Fibroblast of skin of scalp (primary cell): ENCODE results near the gene AFF3.
A peak's percentile ranks its signal among the peaks of the same experiment; 100 is the strongest.

Experiments
- DNase-seq: peaks from one replicate; pipeline ENCODE4 v3.0.0-alpha.2; 2013

Gene AFF3

GRCh38 chr2:100039291-100039980, 103.0 kb downstream of the AFF3 start:
- DNase-seq, result no peak

DNA sequence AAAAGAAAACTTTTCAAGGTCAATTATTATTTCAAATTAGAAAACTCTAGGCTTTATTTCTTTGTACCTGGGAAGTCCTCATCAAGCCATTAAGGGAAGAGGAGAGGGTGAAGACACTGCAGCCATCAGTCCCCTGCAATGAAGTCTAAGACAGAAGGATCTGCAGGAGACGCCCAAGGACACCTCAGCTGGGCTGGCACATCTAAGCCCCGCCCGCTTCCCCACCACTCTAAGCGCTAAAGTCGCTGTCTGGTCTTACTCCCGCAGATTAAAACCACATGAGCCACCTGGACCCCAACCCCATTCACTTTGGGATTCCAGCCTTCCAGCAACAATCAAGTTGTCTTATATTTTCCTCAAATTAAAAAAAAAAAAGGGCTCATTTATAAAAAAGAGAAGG, 104.4 kb downstream of the AFF3 start:
- no peak for DNase-seq

DNA sequence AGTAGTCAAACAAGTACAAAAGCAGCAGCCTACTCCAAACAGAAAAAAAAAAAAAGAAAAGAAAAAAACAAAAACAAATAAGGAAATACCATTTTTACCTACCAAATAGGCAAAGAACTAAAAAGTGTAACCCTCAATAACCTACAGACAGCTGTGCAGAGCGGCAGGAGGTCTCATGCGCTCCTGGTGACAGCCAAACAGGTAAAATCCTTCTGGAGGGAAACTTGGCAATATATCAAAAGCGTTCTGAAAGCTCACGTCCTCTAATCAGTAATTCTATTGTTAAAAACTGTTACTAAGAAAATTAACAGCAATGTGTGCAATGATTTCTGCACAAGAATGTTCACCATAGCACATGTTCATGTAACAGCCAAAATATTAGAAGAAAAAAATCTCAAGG, 105.6 kb downstream of the AFF3 start:
- no peak for DNase-seq

DNA sequence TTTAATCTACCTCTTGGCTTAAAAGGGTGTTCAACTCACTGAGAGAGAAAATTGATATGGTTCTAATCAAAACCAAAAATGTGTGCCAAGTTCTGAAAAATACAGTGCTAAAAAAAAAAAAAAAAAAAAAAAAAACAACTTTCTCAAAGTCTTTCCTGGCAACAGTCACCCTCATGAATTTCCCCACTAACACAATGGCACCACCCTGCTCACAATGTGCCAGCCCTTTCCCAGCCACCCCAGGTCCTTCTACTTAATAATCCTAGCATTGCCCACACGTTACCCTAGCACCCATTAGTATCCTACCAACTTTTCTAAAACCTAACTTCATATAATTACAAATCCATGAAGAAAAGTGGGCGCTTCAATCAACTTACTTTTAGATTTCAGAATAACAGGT, 106.4 kb downstream of the AFF3 start:
- DNase-seq, result no peak

DNA sequence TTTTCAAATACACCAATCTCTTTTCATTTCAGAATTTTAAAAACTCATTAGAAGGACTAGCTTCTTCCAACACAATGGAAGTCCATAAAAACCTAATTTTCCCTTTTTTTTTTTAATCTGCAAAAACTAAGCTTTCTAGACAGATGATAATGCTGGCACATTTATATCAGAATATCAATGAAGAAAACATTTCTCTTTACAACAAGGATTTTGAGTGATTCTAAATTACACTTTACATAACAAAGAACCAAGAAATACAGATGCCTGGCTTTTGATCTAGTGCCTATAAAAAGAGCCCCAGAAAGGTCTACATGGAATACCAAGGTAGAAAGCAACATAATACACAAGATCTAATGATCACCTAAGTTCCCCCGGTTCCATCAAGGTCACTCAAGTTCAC, 108.0 kb downstream of the AFF3 start:
- no peak for DNase-seq

DNA sequence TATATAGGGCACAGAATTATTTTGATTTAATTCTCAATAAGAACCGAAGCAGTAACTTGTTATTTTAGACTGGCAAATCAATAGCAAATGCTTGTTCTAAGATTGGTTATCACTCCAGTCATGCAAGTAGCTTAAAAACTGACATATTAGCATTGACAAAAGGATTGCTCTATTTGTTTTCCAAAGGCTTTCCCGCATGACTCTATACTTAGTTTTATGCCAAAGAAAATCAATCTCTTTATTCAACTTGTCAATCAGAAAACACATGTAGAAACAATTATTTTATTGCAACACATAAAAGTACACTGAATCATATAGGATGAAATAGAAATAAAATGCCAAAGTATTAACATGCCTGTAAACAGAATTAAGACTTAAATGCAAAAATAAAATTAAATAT, 108.4 kb downstream of the AFF3 start:
- DNase-seq, result peak; percentile 38

GRCh38 chr2:100031604-100032003, 110.8 kb downstream of the AFF3 start:
- DNase-seq, result no peak

GRCh38 chr2:100029460-100029859, 112.9 kb downstream of the AFF3 start:
- DNase-seq, result no peak

DNA sequence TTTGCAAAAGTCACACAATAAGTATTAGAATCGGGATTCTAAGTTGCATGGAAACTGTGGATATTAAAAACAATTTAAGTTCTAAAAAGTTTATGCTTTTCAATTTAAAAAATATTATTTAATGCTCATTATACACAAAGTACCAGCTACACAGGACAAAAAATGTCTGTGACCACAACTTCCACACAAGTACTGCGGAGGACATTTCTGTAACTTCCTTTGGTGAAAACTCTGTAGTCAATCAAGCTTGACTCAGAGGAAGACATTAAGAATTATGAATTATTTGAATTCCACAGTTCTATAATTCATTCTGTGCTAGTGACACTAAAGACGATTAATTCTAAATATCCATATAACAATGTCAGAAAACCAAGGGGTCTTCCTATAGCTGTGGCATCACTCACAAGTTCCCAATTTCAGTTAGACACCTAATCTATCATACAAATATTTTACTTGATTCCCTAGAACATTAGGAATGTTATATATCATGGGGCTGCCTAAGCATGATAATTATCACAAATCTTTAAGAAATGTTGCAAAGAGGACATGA, 120.5 kb downstream of the AFF3 start:
- DNase-seq, result peak; percentile 59

GRCh38 chr2:100019499-100019898, 122.9 kb downstream of the AFF3 start:
- DNase-seq, result no peak

GRCh38 chr2:100018341-100019193, 123.8 kb downstream of the AFF3 start:
- DNase-seq, result peak; percentile 92

DNA sequence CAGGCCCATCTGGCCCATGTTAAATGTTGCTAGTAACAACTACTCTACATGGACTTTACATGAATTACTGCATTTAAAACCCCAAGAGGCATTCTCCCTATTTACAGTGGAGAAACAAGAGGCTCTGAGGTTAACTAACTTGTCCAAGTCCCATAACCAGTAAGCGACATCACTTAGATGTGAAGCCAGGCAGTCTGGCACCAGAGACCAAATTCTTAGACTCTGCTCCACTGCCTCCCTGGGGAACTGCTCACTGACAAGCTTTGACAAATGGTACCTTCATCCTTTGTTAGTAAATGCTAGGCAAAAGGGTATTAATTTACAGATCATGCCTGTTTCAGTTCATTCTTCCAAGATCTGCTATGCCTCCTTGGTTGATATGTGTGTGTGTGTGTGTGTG, 124.8 kb downstream of the AFF3 start:
- DNase-seq, result peak; percentile 97

DNA sequence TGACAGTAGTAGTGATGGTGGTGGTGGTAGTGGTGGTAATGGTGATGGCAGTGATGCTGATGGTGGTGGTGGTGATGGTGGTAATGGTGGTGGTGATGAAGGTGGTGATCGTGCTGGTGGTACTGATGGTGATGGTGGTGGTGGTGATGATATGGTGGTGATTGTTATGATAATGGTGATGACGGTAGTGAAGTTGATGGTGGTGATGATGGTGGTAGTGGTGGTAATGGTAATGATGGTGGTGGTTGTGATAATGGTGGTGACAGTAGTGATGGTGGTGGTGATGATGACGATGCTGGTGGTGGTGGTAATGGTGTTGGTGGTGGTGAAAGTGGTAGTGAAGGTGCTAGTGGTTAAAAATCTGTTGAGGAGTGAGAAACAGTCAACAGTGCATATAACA, 125.6 kb downstream of the AFF3 start:
- no peak for DNase-seq

DNA sequence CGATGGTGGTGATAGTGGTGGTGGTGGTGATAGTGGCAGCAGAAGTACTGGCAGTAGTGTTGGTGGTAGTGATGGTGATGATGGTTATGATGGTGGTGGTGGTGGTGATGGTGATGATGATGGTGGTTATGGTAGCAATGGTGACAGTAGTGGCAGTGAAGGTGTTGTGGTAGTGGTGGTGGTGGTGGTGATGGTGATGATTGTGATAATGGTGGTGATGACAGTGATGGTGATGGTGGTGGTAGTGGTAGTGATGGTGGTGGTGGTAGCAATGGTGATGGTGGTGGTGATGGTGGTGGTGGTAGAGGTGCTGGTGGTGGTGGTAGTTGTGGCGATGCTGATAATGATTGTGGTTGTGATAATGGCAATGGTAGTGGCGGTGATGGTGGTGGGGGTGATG, 126.5 kb downstream of the AFF3 start:
- no peak for DNase-seq

- peak; percentile 99 for DNase-seq
These were observed 128.3 kb downstream of the AFF3 start for GRCh38 chr2:100013892-100014677.

DNA sequence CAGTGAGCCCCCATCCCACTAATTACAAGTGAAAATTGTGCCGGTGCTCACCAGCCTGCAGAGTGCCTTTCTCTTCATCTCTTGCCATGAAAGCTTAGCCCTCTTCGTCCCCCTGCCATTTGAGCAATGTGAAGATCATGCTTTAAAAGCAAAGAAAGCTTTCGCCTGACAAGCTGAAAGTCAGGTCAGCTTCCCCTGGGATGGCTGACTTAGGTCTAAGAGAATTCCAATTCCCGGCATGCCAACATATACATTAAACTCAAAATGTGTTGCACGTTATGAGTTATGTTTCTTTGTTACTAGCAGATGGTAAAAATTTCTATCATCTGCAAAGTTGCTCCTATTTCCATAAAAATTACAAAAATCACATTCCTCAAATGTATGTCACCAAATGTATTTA, 129.8 kb downstream of the AFF3 start:
- peak; percentile 97 for DNase-seq

DNA sequence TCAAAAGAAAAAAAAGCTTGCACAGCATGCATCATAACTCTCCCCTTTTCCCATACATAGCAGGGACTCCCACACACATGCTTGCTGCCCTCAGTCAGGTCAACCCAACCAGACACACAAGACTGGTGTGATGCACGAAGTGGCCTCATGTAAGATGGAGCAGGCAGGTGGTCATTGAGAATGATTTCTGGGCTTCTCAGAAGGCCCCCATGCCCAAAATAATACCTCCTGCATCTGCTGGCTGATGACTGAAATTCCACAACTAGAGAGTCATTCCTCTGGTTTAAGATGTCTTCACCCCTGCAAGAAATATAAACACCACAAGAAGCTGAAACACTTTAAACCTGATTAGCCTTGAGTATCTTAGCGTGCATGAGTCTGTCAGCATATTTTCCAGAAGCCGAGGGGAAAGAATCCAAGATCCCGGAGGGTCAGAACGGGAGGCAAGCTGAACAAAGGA, 131.1 kb downstream of the AFF3 start:
- DNase-seq, result peak; percentile 98

- DNase-seq, result peak; percentile 49
These were observed 131.8 kb downstream of the AFF3 start for GRCh38 chr2:100010606-100011005.

DNA sequence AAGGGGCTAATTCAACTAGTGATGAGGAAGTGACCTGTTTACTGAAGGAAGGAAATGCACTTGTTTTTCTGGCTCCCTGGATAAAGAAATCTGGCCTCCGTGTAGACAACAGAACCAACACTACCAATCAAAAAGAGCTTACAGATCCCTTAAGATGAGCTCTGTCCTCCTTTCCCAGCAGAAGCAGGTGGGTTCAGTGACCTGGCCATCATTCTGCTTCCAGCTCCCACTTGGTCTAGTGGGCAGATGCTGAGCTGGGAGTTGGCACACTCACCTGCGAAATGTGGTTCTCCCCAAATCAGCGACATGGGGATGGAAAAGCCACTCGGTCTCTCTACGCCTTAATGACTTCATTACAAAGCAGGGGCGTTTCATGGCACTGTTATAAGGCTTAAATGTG, 132.6 kb downstream of the AFF3 start:
- DNase-seq, result no peak

GRCh38 chr2:100008956-100009355, 133.4 kb downstream of the AFF3 start:
- DNase-seq, result peak; percentile 94

DNA sequence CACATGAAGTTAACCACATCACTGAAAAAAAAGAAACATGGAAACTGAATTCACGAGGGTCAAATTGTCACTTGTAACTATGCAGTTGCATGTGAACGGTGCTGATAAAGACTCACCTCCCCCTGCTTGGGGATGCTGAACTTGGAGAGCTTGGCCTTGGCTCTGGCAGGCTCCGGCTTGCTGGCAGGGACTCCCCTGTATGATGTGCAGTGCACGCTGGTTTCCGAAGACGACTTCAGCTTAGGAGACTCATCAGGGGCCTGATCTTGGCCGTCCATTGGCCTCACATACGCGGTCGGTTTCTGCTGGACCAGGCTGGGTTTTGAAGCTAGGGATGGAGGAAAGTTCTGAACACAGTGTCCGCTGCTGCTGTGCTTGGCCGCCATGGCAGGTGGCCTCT, 135.9 kb downstream of the AFF3 start:
- DNase-seq, result no peak

GRCh38 chr2:100004959-100005387, 137.4 kb downstream of the AFF3 start:
- DNase-seq, result no peak

DNA sequence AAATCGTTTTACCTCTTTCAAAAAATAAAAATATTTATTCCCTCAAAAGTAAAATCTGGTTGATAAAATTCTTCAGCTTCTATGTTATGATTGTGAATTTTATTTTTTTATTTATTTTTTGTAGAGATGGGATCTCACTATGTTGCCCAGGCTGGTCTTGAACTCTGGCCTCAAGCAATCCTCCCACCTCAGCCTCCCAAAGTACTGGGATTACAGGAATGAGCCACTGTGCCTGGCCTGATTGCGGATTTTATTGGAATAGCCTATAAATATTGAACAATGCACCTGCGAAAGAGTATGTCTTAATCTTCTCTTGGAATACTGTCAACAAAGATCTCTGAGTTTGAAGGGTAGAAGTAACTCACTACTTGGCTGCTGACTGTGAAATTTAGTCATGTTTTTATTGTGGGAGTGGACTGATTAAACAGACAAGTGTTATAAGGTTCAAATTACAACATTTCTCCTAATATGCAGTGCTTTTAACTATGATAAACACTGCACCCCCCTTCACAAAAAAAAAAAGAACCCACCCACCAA, 138.0 kb downstream of the AFF3 start:
- DNase-seq, result no peak
